Measurements from ENCODE around the gene TEX51. TPM values are rescaled to one million over a fixed set of nuclear protein-coding genes. Genes with fewer than 3 reads are reported as not detected.

Gene TEX51
- polyA plus RNA-seq, 1 donor, result not detected

DNA sequence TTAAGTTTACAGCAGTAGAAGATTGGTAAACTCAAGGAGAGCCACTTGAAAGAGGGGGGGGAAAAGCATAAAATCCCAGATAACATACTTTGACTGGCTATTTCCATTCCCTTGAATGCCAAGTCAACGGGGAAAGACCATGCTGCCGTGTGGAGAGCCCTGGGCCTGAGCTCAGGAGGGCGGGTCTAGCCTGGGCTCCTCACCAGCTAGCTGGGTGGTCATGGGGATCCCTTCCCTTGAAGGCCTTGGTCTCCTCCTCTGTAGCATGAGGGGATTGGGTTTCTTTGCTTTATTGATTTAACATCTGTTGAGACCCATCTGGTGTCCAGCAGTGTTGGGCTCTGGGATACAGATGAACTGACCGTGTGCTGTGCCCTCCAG, 35.0 kb downstream of the TEX51 start:
- no CpG with 5 or more reads among the region's 4 CpGs for WGBS (ENCODE audit: insufficient coverage, low lambda C conversion rate)
- Histone ChIP-seq H3K4me3 (ENCODE audit: low read length) (no peak overlapping the region), H3K27me3 (ENCODE audit: control insufficient read depth, insufficient read depth, low read length) (peaks cover 5% of the 10 kb centered on the region), H3K27ac (ENCODE audit: low read length) (no peak overlapping the region), H3K36me3 (ENCODE audit: control insufficient read depth, insufficient read depth, low read length) (no peaks in the 10 kb centered on the region), H3K9me3 (ENCODE audit: control insufficient read depth, low read depth, low read length) (no peaks in the 10 kb centered on the region), H3K4me1 (ENCODE audit: control insufficient read depth, insufficient read depth, low read length) (no peaks in the 10 kb centered on the region)
- no peak for DNase-seq

DNA sequence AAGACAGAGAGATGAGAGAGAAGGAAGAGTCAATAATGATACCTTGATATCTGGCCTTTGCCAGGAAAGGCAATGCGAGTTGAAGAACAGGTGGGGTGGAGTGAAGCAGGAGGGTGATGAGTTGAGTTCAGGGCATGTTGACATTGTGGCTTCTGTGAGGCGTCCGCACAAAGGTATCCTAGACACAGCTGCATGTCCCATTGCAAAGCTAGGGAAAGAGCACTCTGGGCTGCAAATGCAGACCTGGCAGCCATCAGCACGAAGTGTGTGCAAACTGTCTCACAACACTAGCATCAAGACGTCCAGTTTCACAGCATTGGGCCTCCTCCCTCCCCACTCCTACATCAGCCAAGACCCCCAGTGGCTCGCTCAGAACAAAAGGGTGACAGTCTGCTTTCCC, 36.1 kb downstream of the TEX51 start:
- DNase-seq, result no peak
- Histone ChIP-seq H3K27ac (ENCODE audit: low read length) (no peak overlapping the region), H3K4me3 (ENCODE audit: low read length) (no peak overlapping the region), H3K36me3 (ENCODE audit: control insufficient read depth, insufficient read depth, low read length) (no peaks in the 10 kb centered on the region), H3K9me3 (ENCODE audit: control insufficient read depth, low read depth, low read length) (no peaks in the 10 kb centered on the region), H3K4me1 (ENCODE audit: control insufficient read depth, insufficient read depth, low read length) (no peaks in the 10 kb centered on the region), H3K27me3 (ENCODE audit: control insufficient read depth, insufficient read depth, low read length) (peaks cover 5% of the 10 kb centered on the region)
- WGBS (ENCODE audit: insufficient coverage, low lambda C conversion rate), result no CpG with 5 or more reads among the region's 6 CpGs

DNA sequence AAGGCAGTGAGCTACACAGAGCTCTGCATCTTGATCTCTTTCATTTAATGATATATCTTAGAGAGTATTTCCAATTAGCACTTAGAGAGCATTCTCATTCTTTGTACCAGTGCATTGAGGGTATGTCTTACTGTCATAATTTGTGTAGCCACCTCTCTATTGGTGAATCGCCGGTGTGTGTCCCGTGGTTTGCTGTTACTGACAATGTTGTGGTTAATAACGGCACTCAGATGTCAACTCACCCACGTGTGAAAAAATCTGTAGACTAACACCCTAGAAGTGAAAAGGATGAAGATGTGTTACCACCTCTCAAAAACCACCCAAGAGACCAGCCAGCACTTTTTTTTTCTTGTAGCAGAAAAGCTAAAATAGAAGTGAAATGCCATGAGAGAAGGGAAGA, 37.1 kb downstream of the TEX51 start:
- no peak overlapping the region for H3K4me3 ChIP-seq (ENCODE audit: low read length)
- H3K4me1 ChIP-seq (ENCODE audit: control insufficient read depth, insufficient read depth, low read length), result no peaks in the 10 kb centered on the region
- WGBS (ENCODE audit: insufficient coverage, low lambda C conversion rate), result no CpG with 5 or more reads among the region's 5 CpGs
- peaks cover 5% of the 10 kb centered on the region for H3K27me3 ChIP-seq (ENCODE audit: control insufficient read depth, insufficient read depth, low read length)
- no peak overlapping the region for H3K27ac ChIP-seq (ENCODE audit: low read length)
- H3K36me3 ChIP-seq (ENCODE audit: control insufficient read depth, insufficient read depth, low read length), result no peaks in the 10 kb centered on the region
- DNase-seq, result no peak
- no peaks in the 10 kb centered on the region for H3K9me3 ChIP-seq (ENCODE audit: control insufficient read depth, low read depth, low read length)

DNA sequence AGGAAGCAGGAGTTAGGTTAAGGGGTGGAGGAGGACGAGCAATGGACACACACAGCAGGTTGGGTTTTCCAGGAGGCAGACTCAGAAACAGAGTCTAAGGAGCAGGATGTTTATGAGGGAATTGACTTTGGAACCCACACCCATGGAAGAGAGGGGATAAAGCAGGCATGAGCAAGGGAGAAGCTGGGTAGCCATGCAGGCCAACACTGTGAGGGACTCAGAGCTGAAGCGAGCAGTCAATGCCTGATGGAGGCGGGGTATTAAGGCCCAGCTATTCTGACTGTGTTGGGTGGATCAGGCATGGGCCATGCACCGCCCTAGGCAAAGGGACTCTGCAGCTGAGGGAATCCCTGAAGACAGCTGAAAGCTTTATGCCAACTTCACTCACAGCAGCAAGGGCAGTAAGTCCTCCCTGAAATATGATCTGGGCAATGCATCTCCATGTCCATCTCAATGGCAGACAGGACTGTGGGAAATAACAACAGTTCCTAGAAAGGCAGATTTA, 37.6 kb downstream of the TEX51 start:
- Histone ChIP-seq H3K27me3 (ENCODE audit: control insufficient read depth, insufficient read depth, low read length) (peaks cover 5% of the 10 kb centered on the region), H3K4me1 (ENCODE audit: control insufficient read depth, insufficient read depth, low read length) (no peaks in the 10 kb centered on the region), H3K36me3 (ENCODE audit: control insufficient read depth, insufficient read depth, low read length) (no peaks in the 10 kb centered on the region), H3K9me3 (ENCODE audit: control insufficient read depth, low read depth, low read length) (no peaks in the 10 kb centered on the region), H3K4me3 (ENCODE audit: low read length) (no peak overlapping the region), H3K27ac (ENCODE audit: low read length) (no peak overlapping the region)
- no peak for DNase-seq
- no CpG with 5 or more reads among the region's 4 CpGs for WGBS (ENCODE audit: insufficient coverage, low lambda C conversion rate)

DNA sequence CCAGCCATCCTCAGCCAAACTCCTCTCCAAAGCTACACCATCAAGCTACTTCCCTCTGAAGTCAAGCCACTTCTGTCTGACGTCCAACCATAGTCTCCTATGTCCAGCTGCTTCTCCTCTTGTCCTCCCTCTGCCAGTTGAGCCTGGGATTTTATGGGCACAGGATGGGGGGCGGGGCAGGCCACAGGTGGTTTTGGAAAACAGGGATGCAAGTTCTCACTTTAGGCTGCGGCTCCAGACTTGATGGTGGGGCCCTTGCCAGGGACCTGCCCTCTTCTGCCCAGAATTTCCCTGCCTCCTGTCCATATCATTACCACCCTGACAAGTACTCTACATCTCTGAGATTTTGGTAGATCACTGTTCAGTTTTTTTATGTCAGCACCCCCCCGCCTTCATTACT, 41.6 kb downstream of the TEX51 start:
- no peaks in the 10 kb centered on the region for H3K36me3 ChIP-seq (ENCODE audit: control insufficient read depth, insufficient read depth, low read length)
- no peak overlapping the region for H3K27ac ChIP-seq (ENCODE audit: low read length)
- H3K4me1 ChIP-seq (ENCODE audit: control insufficient read depth, insufficient read depth, low read length), result no peaks in the 10 kb centered on the region
- peaks cover 11% of the 10 kb centered on the region for H3K27me3 ChIP-seq (ENCODE audit: control insufficient read depth, insufficient read depth, low read length)
- H3K9me3 ChIP-seq (ENCODE audit: control insufficient read depth, low read depth, low read length), result no peaks in the 10 kb centered on the region
- H3K4me3 ChIP-seq (ENCODE audit: low read length), result no peak overlapping the region
- WGBS (ENCODE audit: insufficient coverage, low lambda C conversion rate), result no CpG with 5 or more reads among the region's 4 CpGs
- DNase-seq, result no peak

DNA sequence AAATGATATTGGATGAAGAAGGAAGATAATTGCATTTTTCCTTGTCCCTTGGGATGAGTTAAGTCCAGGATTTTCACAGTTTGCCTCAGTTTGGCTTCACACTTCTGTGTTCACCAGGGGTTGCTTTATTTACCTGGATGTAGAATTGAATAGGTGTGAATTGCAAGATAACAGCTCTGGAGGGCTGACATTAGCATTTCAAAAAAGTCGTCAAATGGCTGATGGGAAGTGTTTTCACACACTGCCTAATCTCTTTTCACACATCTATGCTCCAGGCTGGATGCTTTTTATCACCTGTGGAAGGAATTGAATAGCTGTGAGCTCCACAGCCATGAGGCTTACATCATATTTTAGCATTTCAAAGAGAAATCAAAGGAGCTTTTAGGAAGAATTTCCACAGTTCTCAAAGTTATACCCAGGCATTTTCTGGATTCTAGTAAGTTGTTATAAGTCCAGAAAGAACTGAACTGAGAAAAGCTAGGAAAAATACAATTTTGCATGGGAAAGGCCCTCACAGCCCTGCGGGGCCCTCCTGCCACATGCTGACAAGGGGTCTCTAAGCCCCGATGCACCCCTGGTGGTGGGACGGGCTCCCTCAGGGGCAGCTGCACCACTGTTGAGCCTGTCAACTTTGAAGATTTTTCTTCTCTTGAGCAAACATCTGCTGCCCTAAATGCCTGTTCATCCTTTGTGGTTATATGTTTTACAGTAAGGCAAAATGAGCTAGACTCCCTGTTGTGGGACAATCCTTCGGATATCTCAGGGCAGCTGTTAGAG, 43.9 kb downstream of the TEX51 start:
- peaks cover 8% of the 10 kb centered on the region for H3K4me1 ChIP-seq (ENCODE audit: control insufficient read depth, insufficient read depth, low read length)
- no peak for DNase-seq
- no peaks in the 10 kb centered on the region for H3K36me3 ChIP-seq (ENCODE audit: control insufficient read depth, insufficient read depth, low read length)
- H3K27ac ChIP-seq (ENCODE audit: low read length), result no peak overlapping the region
- no peaks in the 10 kb centered on the region for H3K9me3 ChIP-seq (ENCODE audit: control insufficient read depth, low read depth, low read length)
- H3K27me3 ChIP-seq (ENCODE audit: control insufficient read depth, insufficient read depth, low read length), result peaks cover 6% of the 10 kb centered on the region
- H3K4me3 ChIP-seq (ENCODE audit: low read length), result no peak overlapping the region
- WGBS (ENCODE audit: insufficient coverage, low lambda C conversion rate), result no CpG with 5 or more reads among the region's 5 CpGs

DNA sequence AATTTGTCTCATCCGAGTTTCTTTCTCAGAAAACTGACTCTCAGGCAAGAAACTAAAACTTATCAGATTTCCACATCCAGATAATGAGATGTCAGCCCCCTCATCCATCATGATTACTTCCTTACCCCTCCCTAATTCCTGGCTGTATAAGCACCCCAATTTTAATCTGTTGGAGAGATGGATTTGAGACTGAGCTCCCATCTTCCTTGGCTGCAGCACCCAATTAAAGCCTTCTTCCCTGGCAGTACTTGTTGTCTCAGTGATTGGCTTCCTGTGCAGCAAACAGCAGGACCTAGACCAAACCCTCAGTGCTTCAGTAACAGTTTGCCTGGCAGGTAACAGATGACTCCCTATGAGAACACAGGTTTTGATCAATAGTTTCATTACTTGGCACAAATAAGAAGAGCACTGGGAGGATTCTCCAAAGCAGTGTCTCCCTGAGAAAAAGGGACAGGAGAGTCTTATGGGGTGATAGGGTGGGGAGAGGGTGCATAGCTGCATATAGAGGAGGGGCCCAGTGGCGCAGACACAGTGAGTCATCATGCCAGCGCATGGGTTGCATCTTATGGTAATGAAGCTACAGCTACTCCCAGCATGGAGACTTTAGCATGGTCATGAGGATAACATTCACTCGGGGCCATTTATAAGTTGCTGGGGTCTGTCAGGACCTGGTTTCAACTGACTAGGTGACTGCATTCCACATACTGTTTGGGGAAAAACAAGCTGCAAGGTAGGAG, 45.1 kb downstream of the TEX51 start:
- peaks cover 8% of the 10 kb centered on the region for H3K4me1 ChIP-seq (ENCODE audit: control insufficient read depth, insufficient read depth, low read length)
- WGBS (ENCODE audit: insufficient coverage, low lambda C conversion rate), result 83% methylated on average over 1 of the region's 4 CpGs
- DNase-seq, result no peak
- no peak overlapping the region for H3K4me3 ChIP-seq (ENCODE audit: low read length)
- H3K9me3 ChIP-seq (ENCODE audit: control insufficient read depth, low read depth, low read length), result no peaks in the 10 kb centered on the region
- H3K27ac ChIP-seq (ENCODE audit: low read length), result no peak overlapping the region
- H3K36me3 ChIP-seq (ENCODE audit: control insufficient read depth, insufficient read depth, low read length), result no peaks in the 10 kb centered on the region
- peaks cover 6% of the 10 kb centered on the region for H3K27me3 ChIP-seq (ENCODE audit: control insufficient read depth, insufficient read depth, low read length)

DNA sequence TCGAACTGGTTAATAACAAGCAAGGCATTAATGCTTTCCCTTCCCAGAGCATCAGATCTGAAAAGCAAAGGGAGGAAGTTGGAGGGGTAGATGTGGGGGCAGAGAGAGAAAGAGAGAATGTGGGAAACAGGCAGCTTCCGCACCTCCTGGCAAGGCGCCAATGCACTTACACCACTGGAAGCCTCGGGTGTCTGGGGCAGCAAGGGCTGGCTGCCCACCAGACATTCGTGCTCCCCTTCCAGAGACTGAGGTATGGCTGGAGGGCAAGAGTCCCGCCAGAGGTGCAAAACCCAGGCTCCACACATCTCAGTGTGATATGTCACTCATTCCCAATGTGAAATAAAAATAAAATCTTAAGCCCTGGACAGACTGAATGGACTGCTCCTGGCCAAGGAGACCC, 46.4 kb downstream of the TEX51 start:
- Histone ChIP-seq H3K9me3 (ENCODE audit: control insufficient read depth, low read depth, low read length) (no peaks in the 10 kb centered on the region), H3K4me1 (ENCODE audit: control insufficient read depth, insufficient read depth, low read length) (peaks cover 8% of the 10 kb centered on the region), H3K27me3 (ENCODE audit: control insufficient read depth, insufficient read depth, low read length) (peaks cover 6% of the 10 kb centered on the region), H3K36me3 (ENCODE audit: control insufficient read depth, insufficient read depth, low read length) (no peaks in the 10 kb centered on the region), H3K27ac (ENCODE audit: low read length) (no peak overlapping the region), H3K4me3 (ENCODE audit: low read length) (no peak overlapping the region)
- no peak for DNase-seq
- 100% methylated on average over 1 of the region's 6 CpGs for WGBS (ENCODE audit: insufficient coverage, low lambda C conversion rate)

DNA sequence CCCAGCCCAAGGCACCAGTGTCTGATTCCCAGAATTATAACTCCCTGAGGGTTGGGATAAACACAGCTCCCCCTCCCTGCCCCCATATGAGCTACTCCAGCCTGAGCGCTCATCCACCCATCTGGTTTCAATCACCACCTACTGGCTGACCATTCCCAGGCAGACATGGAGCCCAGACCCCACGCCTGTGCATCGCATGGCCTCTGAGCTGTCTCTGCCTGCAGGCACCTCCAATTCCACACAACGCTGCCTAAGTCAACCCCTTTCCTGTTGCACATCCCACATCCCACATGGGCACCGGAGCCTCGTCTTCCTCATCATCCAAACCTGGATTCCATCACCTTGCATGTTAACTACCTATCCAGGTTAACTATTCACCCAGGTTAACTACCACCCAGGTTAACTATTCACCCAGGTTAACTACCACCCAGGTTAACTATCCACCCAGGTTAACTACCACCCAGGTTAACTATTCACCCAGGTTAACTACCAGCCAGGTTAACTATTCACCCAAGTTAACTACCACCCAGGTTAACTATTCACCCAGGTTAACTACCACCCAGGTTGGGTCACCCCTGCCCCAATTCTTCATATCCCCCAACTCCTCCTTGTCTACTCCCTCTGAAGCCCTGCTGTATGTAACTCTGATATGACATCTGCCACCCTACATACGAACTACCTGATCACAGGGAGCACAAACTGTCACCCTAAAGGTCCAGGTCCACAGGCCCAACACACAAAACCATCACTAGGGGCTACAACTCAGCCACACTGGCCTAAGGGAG, 47.8 kb downstream of the TEX51 start:
- Histone ChIP-seq H3K36me3 (ENCODE audit: control insufficient read depth, insufficient read depth, low read length) (no peaks in the 10 kb centered on the region), H3K4me1 (ENCODE audit: control insufficient read depth, insufficient read depth, low read length) (peaks cover 8% of the 10 kb centered on the region), H3K9me3 (ENCODE audit: control insufficient read depth, low read depth, low read length) (no peaks in the 10 kb centered on the region), H3K27me3 (ENCODE audit: control insufficient read depth, insufficient read depth, low read length) (peaks cover 6% of the 10 kb centered on the region), H3K4me3 (ENCODE audit: low read length) (no peak overlapping the region), H3K27ac (ENCODE audit: low read length) (no peak overlapping the region)
- no peak for DNase-seq
- no CpG with 5 or more reads among the region's 7 CpGs for WGBS (ENCODE audit: insufficient coverage, low lambda C conversion rate)

DNA sequence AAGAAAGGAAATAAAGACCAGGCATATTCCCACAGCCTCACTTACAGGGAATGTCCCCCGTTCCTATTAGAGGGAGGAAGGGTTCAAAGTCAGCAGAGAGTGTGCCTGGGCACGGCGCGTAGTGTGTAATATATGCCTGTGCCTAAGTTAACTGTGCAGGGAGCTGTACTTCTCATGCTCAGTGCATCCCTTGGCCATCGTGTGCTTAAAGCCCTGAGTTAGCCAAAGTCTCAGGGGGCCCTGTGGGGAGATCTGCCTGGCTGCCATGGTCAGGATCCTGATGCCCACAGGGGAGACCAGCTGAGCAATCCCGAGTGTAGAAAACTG, 48.4 kb downstream of the TEX51 start:
- peaks cover 6% of the 10 kb centered on the region for H3K27me3 ChIP-seq (ENCODE audit: control insufficient read depth, insufficient read depth, low read length)
- H3K4me1 ChIP-seq (ENCODE audit: control insufficient read depth, insufficient read depth, low read length), result peaks cover 8% of the 10 kb centered on the region
- H3K4me3 ChIP-seq (ENCODE audit: low read length), result no peak overlapping the region
- H3K27ac ChIP-seq (ENCODE audit: low read length), result no peak overlapping the region
- H3K36me3 ChIP-seq (ENCODE audit: control insufficient read depth, insufficient read depth, low read length), result no peaks in the 10 kb centered on the region
- H3K9me3 ChIP-seq (ENCODE audit: control insufficient read depth, low read depth, low read length), result no peaks in the 10 kb centered on the region
- no peak for DNase-seq
- no CpG with 5 or more reads among the region's 6 CpGs for WGBS (ENCODE audit: insufficient coverage, low lambda C conversion rate)

Data from large intestine (tissue), 3 donors.